Measurements from ENCODE around the gene NDUFS2.

Gene NDUFS2

DNA sequence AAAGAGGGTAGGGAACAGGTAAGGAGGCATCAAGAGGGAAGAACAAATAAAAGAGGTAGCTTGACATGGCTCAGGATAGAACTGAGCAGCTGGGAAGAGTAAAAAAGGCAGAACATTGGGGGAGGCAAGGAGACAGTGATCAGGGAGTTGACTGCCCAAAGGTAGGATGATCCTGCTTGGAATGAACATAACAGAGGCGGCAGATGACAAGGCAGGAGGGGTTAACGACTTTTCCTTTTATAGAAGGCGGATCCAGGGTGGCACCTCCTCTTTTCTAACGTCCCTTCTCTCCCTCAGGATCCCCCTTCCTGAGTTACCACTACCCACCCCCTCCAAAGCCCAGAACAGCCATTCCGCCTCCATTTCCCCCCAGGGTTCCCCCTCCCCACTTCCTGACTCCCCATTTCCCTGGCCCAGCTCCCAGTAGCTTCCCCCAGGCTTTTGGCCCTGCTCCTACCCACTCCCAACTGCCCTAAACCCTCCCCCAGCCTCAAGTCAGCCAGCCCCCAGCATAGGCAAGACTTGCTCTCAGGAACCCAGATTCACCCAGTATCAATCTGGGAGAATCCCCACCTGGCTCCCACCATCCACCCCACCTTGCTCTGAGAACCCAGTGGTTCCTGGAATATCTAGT lies 2.5 kb upstream of the NDUFS2 start:
- TF ChIP-seq, protein P1, sequence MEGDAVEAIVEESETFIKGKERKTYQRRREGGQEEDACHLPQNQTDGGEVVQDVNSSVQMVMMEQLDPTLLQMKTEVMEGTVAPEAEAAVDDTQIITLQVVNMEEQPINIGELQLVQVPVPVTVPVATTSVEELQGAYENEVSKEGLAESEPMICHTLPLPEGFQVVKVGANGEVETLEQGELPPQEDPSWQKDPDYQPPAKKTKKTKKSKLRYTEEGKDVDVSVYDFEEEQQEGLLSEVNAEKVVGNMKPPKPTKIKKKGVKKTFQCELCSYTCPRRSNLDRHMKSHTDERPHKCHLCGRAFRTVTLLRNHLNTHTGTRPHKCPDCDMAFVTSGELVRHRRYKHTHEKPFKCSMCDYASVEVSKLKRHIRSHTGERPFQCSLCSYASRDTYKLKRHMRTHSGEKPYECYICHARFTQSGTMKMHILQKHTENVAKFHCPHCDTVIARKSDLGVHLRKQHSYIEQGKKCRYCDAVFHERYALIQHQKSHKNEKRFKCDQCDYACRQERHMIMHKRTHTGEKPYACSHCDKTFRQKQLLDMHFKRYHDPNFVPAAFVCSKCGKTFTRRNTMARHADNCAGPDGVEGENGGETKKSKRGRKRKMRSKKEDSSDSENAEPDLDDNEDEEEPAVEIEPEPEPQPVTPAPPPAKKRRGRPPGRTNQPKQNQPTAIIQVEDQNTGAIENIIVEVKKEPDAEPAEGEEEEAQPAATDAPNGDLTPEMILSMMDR (IDR thresholded peaks at IDR 0.05; ENCODE audit: low read depth, low read length) = no peak
- H3K4me3 ChIP-seq (ENCODE audit: low read depth, low read length) = no peak overlapping the region

DNA sequence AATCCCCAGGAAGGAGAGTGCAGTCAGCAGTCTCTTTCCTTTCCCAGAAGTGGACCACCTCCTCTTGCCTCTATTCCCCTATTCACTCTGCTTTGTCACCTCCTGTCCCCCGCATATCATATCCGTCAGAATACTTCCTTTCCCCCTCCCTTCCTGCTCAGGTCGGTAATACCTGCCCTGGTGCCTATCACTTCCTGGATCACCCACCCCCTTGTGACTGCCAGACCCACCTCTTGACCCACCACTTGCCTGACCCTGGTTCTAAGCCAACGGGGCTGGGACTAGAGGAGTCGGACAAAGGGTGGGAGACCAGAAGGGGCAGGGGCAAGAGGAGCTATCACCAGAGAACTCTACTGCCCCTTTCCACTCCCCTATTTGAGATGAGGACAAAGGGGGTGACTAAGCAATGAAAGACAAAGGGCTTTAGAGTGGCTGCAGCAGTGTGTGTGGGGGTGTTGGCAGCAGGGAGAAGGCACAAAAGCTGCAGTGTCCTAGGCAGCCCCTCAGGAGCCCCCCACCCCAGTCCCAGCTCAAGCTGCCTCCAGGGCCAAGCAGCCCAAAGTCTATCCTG lies 1.7 kb upstream of the NDUFS2 start:
- H3K4me3 ChIP-seq (ENCODE audit: low read depth, low read length) = no peak overlapping the region
- TF ChIP-seq, protein P1 (IDR thresholded peaks at IDR 0.05; ENCODE audit: low read depth, low read length) = no peak

DNA sequence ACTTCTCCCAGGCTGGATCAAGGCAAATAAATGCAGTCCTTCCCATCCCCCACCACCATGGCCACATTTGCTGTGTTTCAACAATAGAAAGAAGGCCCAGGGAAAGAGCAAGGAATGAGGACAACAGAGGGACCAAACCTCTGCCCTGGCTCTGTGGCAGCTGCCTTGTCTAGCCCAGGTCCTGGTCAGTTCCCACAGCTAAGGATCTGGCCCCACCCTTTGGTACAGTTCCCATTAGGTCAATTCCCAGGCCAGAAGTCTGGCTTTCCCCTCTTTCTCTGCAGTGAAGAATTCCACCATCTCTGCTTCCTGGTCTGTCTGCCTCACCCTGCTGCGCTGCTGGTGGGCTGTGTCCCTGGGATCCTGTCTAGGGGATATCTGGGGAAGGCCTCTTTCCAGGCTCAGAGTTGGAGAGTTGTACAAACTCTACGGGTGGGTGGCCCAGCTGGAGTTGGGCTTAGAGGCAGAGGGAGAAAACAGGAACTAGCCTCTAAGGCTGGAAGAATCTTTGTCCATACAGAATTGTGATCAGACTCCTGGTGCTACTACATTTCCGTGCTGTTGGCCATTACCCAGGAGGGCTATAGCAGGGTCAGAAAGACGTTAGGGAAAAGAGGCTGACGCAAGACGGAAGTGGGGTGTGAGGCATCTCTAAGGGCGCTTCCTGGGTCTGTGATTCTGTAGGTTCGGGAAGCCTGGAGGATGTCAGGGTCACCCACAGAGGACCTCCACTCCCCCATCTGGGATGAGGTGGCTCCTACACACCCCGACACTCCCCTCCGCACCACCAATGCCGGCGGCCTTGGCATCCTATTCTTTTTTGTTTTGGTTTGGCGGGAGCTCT lies 953 bp upstream of the NDUFS2 start:
- TF ChIP-seq, protein P1 (IDR thresholded peaks at IDR 0.05; ENCODE audit: low read depth, low read length) = no peak
- peak overlapping the region; percentile 82 for H3K4me3 ChIP-seq (ENCODE audit: low read depth, low read length)

DNA sequence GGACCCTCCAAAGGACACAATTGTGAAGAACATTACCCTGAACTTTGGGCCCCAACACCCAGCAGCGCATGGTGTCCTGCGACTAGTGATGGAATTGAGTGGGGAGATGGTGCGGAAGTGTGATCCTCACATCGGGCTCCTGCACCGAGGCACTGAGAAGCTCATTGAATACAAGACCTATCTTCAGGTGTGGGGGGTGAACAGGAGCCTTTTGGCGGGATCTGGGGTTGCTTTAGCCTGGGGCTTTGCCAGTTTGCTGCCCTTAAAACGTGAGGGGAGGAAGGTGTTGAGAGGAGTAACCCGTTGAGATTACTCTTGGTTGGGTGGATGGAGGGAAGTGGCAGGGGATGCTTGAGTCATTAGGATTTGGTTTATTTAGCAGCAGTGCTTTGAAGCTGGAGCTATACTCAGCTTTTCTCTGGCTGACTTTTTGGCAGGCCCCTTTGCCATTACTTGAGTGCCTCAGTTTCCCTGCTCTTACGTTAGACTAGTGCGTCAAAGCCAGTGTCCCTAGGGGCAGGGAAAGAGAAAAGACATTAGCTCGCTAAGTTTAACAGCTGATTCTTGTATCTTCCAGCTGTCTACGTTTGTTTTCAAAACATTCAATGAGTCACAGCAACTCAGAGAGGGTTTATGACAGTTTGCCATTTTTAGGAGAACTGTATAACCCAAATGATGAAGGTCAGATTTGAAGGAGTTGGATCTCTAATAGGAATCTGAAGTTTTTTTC lies 4.4 kb downstream of the NDUFS2 start:
- TF ChIP-seq, protein P1 (IDR thresholded peaks at IDR 0.05; ENCODE audit: low read depth, low read length) = no peak
- H3K4me3 ChIP-seq (ENCODE audit: low read depth, low read length) = no peak overlapping the region

DNA sequence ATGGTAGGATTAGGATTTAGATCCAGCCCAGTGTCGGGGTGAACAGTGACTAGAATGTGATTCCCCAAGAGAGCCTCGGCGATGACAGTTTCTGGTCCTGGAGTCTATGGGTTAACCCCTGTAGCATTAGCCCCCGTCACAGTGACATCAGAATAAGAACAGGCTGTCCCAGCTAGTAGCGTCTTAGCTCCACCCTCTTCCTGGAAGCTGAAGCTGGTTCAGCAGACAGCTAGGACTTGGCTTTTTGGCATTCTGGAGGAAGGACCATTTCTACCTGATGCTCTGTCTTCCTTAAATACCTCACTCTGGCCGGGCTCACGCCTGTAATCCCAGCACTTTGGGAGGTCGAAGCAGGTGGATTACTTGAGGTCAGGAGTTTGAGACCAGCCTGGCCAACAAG lies 5.0 kb downstream of the NDUFS2 start:
- TF ChIP-seq, protein P1 (IDR thresholded peaks at IDR 0.05; ENCODE audit: low read depth, low read length) = no peak
- H3K4me3 ChIP-seq (ENCODE audit: low read depth, low read length) = no peak overlapping the region

DNA sequence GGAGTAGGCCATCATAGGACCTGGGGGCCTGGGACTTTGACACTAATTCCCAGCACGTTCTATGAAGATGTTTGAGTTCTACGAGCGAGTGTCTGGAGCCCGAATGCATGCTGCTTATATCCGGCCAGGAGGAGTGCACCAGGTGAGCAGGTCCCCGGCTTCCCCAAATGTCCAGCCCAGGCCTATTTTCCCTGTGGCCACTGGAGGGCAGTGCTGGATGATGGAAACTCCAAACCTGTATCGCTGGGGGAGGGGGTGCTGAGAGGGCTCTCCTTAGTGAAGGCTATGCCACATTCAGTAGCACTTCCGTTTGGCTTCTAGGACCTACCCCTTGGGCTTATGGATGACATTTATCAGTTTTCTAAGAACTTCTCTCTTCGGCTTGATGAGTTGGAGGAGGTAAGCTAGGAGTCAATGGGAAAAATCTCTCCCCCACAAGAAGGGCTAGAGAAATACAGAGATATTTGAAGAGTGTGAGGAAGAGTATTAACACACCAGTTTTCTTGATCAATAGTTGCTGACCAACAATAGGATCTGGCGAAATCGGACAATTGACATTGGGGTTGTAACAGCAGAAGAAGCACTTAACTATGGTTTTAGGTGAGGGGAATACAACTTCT lies 7.7 kb downstream of the NDUFS2 start:
- no peak overlapping the region for H3K4me3 ChIP-seq (ENCODE audit: low read depth, low read length)
- TF ChIP-seq, protein P1 (IDR thresholded peaks at IDR 0.05; ENCODE audit: low read depth, low read length) = peak; percentile 95

All from WI38 (cell line).